ENCODE results near the gene H6PD. TPM values are rescaled to one million over a fixed set of nuclear protein-coding genes. Genes with fewer than 3 reads are reported as not detected.

The H6PD gene
- total and polyA plus RNA-seq, 2 experiments from 2014 or later: 1.2 to 4.7 TPM

DNA sequence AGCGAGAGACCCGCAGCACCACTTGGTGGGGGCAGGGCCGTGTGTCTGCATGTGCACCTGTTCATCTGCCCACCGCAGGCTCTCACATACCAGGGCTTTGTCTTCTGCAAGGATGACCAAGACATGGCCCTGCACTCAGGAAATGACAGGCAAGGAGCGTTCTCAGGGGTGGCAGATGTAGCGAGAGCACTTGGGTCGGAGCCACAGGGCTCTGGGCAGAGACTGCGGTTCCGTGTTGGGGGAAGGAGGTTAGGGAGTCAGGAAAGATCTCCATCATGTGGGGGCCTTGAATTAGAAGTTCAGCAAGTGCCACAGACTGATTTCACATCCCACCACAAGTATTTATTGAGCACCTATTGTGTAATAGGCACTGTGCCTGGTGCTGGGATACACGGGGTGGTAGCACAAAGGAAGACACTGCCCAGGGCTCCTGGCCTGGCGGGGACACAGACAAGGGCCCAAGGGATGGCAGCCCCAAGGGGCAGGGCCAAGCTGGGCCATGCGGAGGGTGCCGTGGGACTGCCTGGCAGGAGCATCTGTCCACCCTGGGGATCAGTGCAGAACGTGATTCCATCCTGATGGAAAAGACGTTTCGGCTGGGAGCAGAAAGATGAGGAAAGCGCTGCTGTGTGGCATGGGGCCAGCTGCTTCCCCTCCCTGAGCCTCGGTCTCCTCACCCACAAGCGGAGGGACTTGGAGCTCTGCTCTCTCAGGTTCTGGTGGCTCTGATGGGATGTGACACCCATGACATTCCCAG is 46.7 kb downstream of the H6PD start (continued):
- TF ChIP-seq, protein P1, sequence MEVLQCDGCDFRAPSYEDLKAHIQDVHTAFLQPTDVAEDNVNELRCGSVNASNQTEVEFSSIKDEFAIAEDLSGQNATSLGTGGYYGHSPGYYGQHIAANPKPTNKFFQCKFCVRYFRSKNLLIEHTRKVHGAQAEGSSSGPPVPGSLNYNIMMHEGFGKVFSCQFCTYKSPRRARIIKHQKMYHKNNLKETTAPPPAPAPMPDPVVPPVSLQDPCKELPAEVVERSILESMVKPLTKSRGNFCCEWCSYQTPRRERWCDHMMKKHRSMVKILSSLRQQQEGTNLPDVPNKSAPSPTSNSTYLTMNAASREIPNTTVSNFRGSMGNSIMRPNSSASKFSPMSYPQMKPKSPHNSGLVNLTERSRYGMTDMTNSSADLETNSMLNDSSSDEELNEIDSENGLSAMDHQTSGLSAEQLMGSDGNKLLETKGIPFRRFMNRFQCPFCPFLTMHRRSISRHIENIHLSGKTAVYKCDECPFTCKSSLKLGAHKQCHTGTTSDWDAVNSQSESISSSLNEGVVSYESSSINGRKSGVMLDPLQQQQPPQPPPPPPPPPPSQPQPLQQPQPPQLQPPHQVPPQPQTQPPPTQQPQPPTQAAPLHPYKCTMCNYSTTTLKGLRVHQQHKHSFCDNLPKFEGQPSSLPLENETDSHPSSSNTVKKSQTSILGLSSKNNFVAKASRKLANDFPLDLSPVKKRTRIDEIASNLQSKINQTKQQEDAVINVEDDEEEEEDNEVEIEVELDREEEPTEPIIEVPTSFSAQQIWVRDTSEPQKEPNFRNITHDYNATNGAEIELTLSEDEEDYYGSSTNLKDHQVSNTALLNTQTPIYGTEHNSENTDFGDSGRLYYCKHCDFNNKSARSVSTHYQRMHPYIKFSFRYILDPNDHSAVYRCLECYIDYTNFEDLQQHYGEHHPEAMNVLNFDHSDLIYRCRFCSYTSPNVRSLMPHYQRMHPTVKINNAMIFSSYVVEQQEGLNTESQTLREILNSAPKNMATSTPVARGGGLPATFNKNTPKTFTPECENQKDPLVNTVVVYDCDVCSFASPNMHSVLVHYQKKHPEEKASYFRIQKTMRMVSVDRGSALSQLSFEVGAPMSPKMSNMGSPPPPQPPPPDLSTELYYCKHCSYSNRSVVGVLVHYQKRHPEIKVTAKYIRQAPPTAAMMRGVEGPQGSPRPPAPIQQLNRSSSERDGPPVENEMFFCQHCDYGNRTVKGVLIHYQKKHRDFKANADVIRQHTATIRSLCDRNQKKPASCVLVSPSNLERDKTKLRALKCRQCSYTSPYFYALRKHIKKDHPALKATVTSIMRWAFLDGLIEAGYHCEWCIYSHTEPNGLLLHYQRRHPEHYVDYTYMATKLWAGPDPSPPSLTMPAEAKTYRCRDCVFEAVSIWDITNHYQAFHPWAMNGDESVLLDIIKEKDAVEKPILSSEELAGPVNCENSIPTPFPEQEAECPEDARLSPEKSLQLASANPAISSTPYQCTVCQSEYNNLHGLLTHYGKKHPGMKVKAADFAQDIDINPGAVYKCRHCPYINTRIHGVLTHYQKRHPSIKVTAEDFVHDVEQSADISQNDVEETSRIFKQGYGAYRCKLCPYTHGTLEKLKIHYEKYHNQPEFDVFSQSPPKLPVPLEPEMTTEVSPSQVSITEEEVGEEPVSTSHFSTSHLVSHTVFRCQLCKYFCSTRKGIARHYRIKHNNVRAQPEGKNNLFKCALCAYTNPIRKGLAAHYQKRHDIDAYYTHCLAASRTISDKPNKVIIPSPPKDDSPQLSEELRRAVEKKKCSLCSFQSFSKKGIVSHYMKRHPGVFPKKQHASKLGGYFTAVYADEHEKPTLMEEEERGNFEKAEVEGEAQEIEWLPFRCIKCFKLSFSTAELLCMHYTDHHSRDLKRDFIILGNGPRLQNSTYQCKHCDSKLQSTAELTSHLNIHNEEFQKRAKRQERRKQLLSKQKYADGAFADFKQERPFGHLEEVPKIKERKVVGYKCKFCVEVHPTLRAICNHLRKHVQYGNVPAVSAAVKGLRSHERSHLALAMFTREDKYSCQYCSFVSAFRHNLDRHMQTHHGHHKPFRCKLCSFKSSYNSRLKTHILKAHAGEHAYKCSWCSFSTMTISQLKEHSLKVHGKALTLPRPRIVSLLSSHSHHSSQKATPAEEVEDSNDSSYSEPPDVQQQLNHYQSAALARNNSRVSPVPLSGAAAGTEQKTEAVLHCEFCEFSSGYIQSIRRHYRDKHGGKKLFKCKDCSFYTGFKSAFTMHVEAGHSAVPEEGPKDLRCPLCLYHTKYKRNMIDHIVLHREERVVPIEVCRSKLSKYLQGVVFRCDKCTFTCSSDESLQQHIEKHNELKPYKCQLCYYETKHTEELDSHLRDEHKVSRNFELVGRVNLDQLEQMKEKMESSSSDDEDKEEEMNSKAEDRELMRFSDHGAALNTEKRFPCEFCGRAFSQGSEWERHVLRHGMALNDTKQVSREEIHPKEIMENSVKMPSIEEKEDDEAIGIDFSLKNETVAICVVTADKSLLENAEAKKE (CRISPR knock-in tag; IDR thresholded peaks at IDR 0.05): no peak
- TF ChIP-seq ZNF114 (CRISPR knock-in tag; IDR thresholded peaks at IDR 0.05) (no peak), POLR2AphosphoS5 (IDR thresholded peaks at IDR 0.05; ENCODE audit: low read depth) (no peak)
- TF ChIP-seq, protein P2, sequence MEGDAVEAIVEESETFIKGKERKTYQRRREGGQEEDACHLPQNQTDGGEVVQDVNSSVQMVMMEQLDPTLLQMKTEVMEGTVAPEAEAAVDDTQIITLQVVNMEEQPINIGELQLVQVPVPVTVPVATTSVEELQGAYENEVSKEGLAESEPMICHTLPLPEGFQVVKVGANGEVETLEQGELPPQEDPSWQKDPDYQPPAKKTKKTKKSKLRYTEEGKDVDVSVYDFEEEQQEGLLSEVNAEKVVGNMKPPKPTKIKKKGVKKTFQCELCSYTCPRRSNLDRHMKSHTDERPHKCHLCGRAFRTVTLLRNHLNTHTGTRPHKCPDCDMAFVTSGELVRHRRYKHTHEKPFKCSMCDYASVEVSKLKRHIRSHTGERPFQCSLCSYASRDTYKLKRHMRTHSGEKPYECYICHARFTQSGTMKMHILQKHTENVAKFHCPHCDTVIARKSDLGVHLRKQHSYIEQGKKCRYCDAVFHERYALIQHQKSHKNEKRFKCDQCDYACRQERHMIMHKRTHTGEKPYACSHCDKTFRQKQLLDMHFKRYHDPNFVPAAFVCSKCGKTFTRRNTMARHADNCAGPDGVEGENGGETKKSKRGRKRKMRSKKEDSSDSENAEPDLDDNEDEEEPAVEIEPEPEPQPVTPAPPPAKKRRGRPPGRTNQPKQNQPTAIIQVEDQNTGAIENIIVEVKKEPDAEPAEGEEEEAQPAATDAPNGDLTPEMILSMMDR (conservative IDR thresholded peaks at IDR 0.05; ENCODE audit: low read depth in 2 of 2): no peak

DNA sequence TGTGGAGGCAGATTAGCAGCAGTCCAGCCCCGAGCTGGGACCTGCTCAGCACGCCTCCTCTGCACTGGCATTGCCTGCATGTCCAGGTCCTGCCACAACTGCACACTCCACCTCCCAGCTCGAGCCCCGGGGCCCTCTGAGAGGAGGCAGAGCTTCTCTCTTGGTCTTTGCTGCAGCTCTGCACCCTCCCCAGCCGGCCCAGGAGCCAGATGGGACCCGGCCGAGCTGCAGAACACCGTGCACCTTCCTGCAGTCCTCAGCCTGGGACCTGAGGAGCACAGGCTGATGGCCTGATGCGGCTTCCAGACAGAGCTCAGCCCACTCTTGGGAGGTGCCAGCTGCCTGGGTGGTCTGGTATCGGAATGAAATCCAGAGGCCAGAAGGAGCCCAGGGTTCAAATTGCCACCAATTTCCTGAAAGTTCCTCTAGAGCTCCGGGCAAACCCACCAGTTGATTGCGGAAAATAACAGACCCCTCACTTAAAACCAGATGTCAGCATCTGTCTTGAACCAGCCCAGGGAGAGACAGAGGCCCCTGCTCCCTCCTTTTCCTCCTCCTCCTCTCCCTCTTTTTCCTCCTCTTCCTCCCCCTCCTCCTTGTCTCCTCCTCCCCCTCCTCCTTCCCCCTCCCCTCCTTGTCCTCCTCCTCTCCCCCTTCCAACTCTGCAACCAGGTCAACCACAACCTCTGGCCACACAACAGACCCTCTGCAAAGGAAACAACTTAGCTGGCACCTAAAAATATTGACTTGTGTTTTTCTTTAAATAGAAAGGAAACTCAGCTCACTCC is 47.5 kb downstream of the H6PD start:
- H3K4me1 Mint-ChIP-seq: peaks cover 19% of the 10 kb centered on the region
- H2AFZ ChIP-seq: no peak overlapping the region
- H3K27ac ChIP-seq (ENCODE audit: low read depth): no peak overlapping the region
- no peaks in the 10 kb centered on the region for H3K36me3 ChIP-seq (ENCODE audit: insufficient read depth)
- no peak overlapping the region for H3K27ac Mint-ChIP-seq
- H3K4me3 Mint-ChIP-seq: no peak overlapping the region
- no peak overlapping the region for H3K4me2 ChIP-seq
- peaks cover 3% of the 10 kb centered on the region for H3K27me3 Mint-ChIP-seq (ENCODE audit: insufficient read depth, low read depth, poor library complexity)
- DNase-seq (ENCODE audit: low spot score): no peak
- H3K4me3 ChIP-seq: no peak overlapping the region
- H3F3A ChIP-seq (replicated peaks; ENCODE audit: low read depth): no peaks in the 10 kb centered on the region
- peaks cover 6% of the 10 kb centered on the region; the same call in 1 of the 2 replicates for H3K4me1 ChIP-seq (ENCODE audit: insufficient read depth)
- H4K20me1 ChIP-seq (replicated peaks; ENCODE audit: insufficient read depth): no peaks in the 10 kb centered on the region
- ATAC-seq: no peak
- no peaks in the 10 kb centered on the region for H3K36me3 Mint-ChIP-seq (ENCODE audit: low read depth)
- no peaks in the 10 kb centered on the region for H3K27me3 ChIP-seq (ENCODE audit: insufficient read depth)
- H3K9me2 ChIP-seq (ENCODE audit: insufficient read depth): no peaks in the 10 kb centered on the region
- H3K9me3 Mint-ChIP-seq: peaks cover 16% of the 10 kb centered on the region; the same call in 2 of the 3 replicates
- H3K79me2 ChIP-seq (replicated peaks; ENCODE audit: insufficient read depth): no peaks in the 10 kb centered on the region
- TF ChIP-seq, protein P3, sequence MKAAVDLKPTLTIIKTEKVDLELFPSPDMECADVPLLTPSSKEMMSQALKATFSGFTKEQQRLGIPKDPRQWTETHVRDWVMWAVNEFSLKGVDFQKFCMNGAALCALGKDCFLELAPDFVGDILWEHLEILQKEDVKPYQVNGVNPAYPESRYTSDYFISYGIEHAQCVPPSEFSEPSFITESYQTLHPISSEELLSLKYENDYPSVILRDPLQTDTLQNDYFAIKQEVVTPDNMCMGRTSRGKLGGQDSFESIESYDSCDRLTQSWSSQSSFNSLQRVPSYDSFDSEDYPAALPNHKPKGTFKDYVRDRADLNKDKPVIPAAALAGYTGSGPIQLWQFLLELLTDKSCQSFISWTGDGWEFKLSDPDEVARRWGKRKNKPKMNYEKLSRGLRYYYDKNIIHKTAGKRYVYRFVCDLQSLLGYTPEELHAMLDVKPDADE (IDR thresholded peaks at IDR 0.05): no peak
- TF ChIP-seq STAT1 (IDR thresholded peaks at IDR 0.05; ENCODE audit: unreplicated experiment) (no peak), NANOG (IDR thresholded peaks at IDR 0.05; ENCODE audit: borderline replicate concordance) (no peak)
